Measurements from ENCODE around the gene COMMD6.
A peak's percentile ranks its signal among the peaks of the same experiment; 100 is the strongest.

COMMD6 gene

GRCh38 chr13:75518439-75519088 is 19.1 kb downstream of the COMMD6 start:
- no peak for DNase-seq

- no peak for DNase-seq
Observed at GRCh38 chr13:75514080-75514995, 23.3 kb downstream of the COMMD6 start.

GRCh38 chr13:75513271-75513670 is 24.4 kb downstream of the COMMD6 start:
- no peak for DNase-seq

- DNase-seq: no peak
Observed at GRCh38 chr13:75512253-75512652, 25.4 kb downstream of the COMMD6 start.

GRCh38 chr13:75511051-75511625 is 26.5 kb downstream of the COMMD6 start:
- DNase-seq: no peak

GRCh38 chr13:75508002-75508548 is 29.6 kb downstream of the COMMD6 start:
- DNase-seq: no peak

GRCh38 chr13:75507027-75508001 is 30.3 kb downstream of the COMMD6 start:
- DNase-seq: no peak

- DNase-seq: no peak
Observed at GRCh38 chr13:75506018-75506417, 31.6 kb downstream of the COMMD6 start.

- DNase-seq: no peak
Observed at GRCh38 chr13:75505327-75505726, 32.3 kb downstream of the COMMD6 start.

- no peak for DNase-seq
Observed at GRCh38 chr13:75495938-75496337, 41.7 kb downstream of the COMMD6 start.

- no peak for DNase-seq
Observed at GRCh38 chr13:75494491-75494890, 43.1 kb downstream of the COMMD6 start.

GRCh38 chr13:75493156-75493555 is 44.5 kb downstream of the COMMD6 start:
- no peak for DNase-seq

GRCh38 chr13:75492389-75492788 is 45.3 kb downstream of the COMMD6 start:
- no peak for DNase-seq

GRCh38 chr13:75491376-75491775 is 46.3 kb downstream of the COMMD6 start:
- DNase-seq: no peak

GRCh38 chr13:75489502-75490263 is 48.0 kb downstream of the COMMD6 start:
- peak; percentile 15 for DNase-seq

GRCh38 chr13:75486146-75487062 is 51.2 kb downstream of the COMMD6 start:
- no peak for DNase-seq

- DNase-seq: no peak
Observed at GRCh38 chr13:75485286-75486062, 52.2 kb downstream of the COMMD6 start.

- DNase-seq: no peak
Observed at GRCh38 chr13:75482820-75483079, 54.9 kb downstream of the COMMD6 start.

GRCh38 chr13:75482070-75482819 is 55.4 kb downstream of the COMMD6 start, which contains the start of gene TBC1D4:
TBC1D4 (minus strand) TSS chr13:75482169; CDS start chr13:75481767, 402 bp downstream.
- DNase-seq: peak; percentile 52

All from CD4-positive, alpha-beta T cell treated with Interleukin-4 for 4 hours (primary cell).